GM12872 (cell line): ENCODE measurements around the gene DNLZ.

Experiments
- CTCF ChIP-seq: IDR thresholded peaks from 3 replicates; pipeline ENCODE4 v1.5.1; 2011; ENCODE audit warnings: low read depth, mild to moderate bottlenecking, low read length, moderate library complexity; ENCODE audit not compliant: insufficient read depth

The DNLZ gene

GRCh38 chr9:136331556-136332481 lies 31.7 kb downstream of the DNLZ start:
- no peak for TF ChIP-seq CTCF

GRCh38 chr9:136331030-136331429 lies 32.5 kb downstream of the DNLZ start:
- TF ChIP-seq CTCF: no peak

- no peak for TF ChIP-seq CTCF
Observed at GRCh38 chr9:136330406-136330990, 33.0 kb downstream of the DNLZ start.

- no peak for TF ChIP-seq CTCF
Observed at GRCh38 chr9:136329636-136330405, 33.7 kb downstream of the DNLZ start.

- TF ChIP-seq CTCF: no peak
Observed at GRCh38 chr9:136329211-136329627, 34.3 kb downstream of the DNLZ start.

GRCh38 chr9:136328622-136329041 lies 34.9 kb downstream of the DNLZ start:
- no peak for TF ChIP-seq CTCF

- no peak for TF ChIP-seq CTCF
Observed at GRCh38 chr9:136328011-136328621, 35.4 kb downstream of the DNLZ start.
